ENCODE measurements around the gene AUTS2. TPM values are rescaled to one million over a fixed set of nuclear protein-coding genes. Genes with fewer than 3 reads are reported as not detected.

Gene AUTS2
- total RNA-seq, 1 donor from 2014 or later, result 9.9 TPM

GRCh38 chr7:69911337-69911736 is 313.1 kb downstream of the AUTS2 start:
- Histone ChIP-seq H3K4me3 (ENCODE audit: low read depth, low read length) (no peak overlapping the region), H3K36me3 (ENCODE audit: control insufficient read depth, insufficient read depth, low read length) (no peaks in the 10 kb centered on the region), H3K27me3 (ENCODE audit: control insufficient read depth, insufficient read depth, low read length) (no peaks in the 10 kb centered on the region)
- no peak for TF ChIP-seq CTCF (IDR thresholded peaks at IDR 0.05; ENCODE audit: insufficient read depth, low read length, poor library complexity, severe bottlenecking)
- no peak for DNase-seq (ENCODE audit: low read depth)

- no peak for TF ChIP-seq CTCF (IDR thresholded peaks at IDR 0.05; ENCODE audit: insufficient read depth, low read length, poor library complexity, severe bottlenecking)
- Histone ChIP-seq H3K36me3 (ENCODE audit: control insufficient read depth, insufficient read depth, low read length) (no peaks in the 10 kb centered on the region), H3K4me3 (ENCODE audit: low read depth, low read length) (no peak overlapping the region), H3K27me3 (ENCODE audit: control insufficient read depth, insufficient read depth, low read length) (no peaks in the 10 kb centered on the region)
- DNase-seq (ENCODE audit: low read depth), result no peak
Observed at GRCh38 chr7:69912141-69912540, 313.9 kb downstream of the AUTS2 start.

GRCh38 chr7:69912846-69913245 is 314.6 kb downstream of the AUTS2 start:
- H3K27me3 ChIP-seq (ENCODE audit: control insufficient read depth, insufficient read depth, low read length), result no peaks in the 10 kb centered on the region
- TF ChIP-seq CTCF (IDR thresholded peaks at IDR 0.05; ENCODE audit: insufficient read depth, low read length, poor library complexity, severe bottlenecking), result no peak
- H3K4me3 ChIP-seq (ENCODE audit: low read depth, low read length), result no peak overlapping the region
- no peak for DNase-seq (ENCODE audit: low read depth)
- no peaks in the 10 kb centered on the region for H3K36me3 ChIP-seq (ENCODE audit: control insufficient read depth, insufficient read depth, low read length)

GRCh38 chr7:69919426-69920111 is 321.3 kb downstream of the AUTS2 start:
- Histone ChIP-seq H3K27me3 (ENCODE audit: control insufficient read depth, insufficient read depth, low read length) (no peaks in the 10 kb centered on the region), H3K36me3 (ENCODE audit: control insufficient read depth, insufficient read depth, low read length) (no peaks in the 10 kb centered on the region), H3K4me3 (ENCODE audit: low read depth, low read length) (no peak overlapping the region)
- DNase-seq (ENCODE audit: low read depth), result no peak
- TF ChIP-seq CTCF (IDR thresholded peaks at IDR 0.05; ENCODE audit: insufficient read depth, low read length, poor library complexity, severe bottlenecking), result no peak

GRCh38 chr7:69920797-69921196 is 322.5 kb downstream of the AUTS2 start:
- H3K4me3 ChIP-seq (ENCODE audit: low read depth, low read length), result no peak overlapping the region
- H3K36me3 ChIP-seq (ENCODE audit: control insufficient read depth, insufficient read depth, low read length), result no peaks in the 10 kb centered on the region
- TF ChIP-seq CTCF (IDR thresholded peaks at IDR 0.05; ENCODE audit: insufficient read depth, low read length, poor library complexity, severe bottlenecking), result no peak
- no peak for DNase-seq (ENCODE audit: low read depth)
- no peaks in the 10 kb centered on the region for H3K27me3 ChIP-seq (ENCODE audit: control insufficient read depth, insufficient read depth, low read length)

All from kidney epithelial cell (primary cell).